ENCODE measurements around the gene CAPG.
A peak's percentile ranks its signal among the peaks of the same experiment; 100 is the strongest.
"Not testable (repeated sequence)": the region's sequence is repeated elsewhere in the genome, so short reads cannot be mapped to it uniquely, and the experiment has no call there.

CAPG gene, protein sequence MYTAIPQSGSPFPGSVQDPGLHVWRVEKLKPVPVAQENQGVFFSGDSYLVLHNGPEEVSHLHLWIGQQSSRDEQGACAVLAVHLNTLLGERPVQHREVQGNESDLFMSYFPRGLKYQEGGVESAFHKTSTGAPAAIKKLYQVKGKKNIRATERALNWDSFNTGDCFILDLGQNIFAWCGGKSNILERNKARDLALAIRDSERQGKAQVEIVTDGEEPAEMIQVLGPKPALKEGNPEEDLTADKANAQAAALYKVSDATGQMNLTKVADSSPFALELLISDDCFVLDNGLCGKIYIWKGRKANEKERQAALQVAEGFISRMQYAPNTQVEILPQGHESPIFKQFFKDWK

DNA sequence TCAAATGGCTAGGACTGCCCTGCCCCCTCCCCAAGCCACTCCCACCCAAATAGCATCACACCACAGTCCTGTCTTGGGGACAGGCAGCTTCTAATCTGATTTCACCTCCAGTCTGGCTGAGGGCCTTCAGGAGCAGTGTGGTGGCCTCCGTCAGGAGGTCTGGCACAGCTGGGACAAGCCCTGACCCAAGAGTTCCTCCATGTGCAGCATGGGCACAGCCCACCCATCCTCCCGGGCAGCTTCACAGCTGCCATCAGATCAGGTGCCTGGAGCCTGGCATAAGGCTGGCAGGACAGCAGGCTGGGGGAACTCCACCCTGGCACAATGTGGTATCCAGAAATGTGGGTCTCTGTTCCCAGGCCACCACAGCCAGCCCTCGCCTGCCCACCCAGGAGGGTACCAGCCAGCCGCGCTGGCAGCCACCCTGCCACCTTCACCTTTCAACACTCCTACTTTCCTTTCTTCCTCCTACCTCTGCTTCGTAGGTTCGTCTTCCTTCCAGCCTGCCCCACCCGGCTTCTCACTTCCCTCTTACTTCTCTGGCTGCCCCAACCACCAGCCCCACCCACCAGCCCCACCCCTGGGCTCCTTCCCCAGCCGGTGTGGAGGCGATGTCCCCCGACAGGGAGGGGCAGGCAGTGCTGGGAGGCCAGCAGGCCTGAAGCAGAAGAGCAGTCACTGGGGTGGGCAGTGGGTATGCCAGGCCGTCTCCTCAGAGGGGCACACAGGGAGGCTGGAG, at the start of gene CAPG:
CAPG (minus strand) TSS at position 522 of the 739 bp plus-strand sequence. CDS start 8,221 bp downstream, outside the sequence.
- peak; percentile 63 to 64 for DNase-seq

DNA sequence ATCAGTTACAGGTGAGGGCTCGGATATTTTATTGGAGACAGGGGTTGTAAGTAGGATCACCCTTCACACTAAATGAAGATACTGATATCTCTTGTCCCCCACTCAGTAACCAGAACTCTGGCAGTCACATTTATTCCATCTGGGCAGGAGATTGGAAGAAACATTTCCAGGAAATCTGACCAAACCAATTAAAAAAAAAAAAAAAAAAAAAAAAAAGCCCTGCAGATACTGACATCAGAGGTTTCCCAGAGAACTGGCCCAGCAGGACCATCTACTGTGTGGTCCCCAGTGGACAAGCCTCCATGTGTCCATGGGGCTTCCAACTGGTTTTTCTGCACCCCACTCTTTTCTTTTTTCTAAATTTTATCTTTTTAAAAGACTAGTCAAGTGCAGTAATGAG, 49.6 kb upstream of the CAPG start:
- DNase-seq, result no peak

DNA sequence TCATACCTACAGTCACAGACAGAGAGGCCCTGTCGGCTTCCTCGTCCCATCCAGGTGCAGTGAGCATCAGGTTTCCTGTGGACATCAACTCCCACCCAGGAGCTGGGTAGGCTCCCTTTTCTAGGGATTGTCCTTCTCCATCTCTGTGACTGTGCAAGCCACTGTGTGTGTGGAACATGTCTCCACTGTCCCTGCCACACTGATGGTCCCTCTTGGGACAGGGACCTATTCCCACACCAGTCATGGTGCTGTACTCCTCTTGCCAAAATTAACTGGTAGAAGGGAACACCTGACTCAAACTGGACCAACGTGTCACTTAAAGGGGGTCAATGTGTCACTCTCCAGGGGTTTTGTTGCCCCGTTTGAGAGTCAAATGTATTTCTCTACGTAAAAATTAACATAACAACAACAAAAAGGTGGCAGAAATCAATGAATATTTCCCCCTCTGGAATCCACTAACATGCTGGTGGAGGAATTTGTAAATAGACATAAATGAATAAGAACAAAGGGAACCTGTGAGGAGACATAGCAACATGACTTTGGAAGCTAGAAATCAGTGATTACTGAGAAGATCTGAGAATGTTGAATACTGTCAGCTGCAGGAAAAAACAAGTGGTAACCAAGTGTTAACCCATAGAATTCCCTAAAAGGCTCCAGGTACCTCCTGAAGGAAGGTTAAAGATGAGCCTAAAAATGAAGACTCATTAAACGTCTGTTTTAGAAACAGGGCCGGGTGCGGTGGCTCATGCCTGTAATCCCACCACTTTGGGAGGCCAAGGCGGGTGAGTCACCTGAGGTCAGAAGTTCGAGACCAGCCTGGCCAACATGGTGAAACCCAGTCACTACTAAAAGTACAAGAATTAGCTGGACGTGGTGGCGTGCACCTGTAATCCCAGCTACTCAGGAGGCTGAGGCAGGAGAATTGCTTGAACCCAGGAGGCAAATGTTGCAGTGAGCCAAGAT, 48.7 kb upstream of the CAPG start:
- no peak for DNase-seq

DNA sequence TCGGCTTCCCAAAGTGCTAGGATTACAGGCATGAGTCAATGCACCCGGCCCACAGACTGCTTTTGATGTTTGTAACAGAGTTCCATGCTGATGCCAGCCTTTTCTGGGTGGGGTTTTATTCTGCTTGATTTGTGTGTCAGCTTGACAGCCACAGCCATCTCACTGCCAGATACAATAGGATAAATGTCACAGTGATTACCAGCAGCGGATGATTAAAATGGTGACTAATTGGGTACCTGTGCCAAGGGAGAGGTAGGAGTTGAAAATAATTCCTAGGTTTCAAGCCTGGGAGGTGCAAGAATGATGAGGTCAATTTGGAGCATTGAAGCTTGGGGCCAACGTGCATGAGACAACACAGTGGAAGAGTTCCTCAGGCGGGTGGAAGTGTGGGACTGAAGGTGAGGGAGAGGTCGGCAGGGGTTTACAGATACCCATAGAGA, 47.7 kb upstream of the CAPG start:
- no peak for DNase-seq

DNA sequence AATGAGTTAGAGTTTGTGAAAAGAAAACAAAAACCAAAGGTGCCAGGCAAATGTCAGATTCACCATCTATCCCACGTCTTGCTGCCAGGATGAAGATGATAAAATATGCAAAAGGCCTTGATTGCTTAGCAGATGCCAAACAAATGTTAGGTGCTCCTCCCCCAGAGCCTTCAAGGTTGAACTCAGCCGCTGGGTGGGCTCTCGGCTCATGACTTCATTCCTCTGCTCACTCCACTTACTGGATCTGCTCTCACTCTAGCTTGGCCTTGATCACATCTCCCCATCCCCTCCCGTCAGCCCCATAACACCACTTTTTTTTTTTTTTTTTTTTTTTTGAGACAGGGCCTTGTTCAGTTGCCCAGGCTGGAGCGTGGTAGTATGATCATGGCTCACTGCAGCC, 46.9 kb upstream of the CAPG start:
- no peak for DNase-seq

DNA sequence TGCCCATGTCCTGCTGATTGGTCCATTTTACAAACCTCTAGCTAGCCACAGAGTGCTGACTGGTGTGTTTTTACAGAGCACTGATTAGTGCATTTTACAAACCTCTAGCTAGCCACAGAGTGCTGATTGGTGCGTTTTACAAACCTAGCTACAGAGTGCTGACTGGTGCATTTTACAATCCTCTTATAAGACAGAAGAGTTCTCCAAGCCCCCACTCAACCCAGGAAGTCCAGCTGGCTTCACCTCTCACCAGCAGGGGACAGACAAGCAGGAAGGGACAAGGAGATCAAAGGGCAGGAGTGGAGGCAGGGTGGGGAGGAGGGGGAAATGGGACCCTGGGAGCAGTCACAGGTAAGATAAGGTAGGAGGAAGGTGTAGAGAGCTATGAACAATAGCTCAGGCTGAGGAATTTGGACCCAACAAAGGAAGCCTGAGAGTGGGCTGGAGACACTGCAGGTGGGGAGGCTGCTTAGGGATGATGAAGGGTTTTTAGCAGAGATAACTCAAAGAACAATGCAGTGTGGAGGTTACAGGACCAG, 45.5 kb upstream of the CAPG start:
- DNase-seq, result no peak

DNA sequence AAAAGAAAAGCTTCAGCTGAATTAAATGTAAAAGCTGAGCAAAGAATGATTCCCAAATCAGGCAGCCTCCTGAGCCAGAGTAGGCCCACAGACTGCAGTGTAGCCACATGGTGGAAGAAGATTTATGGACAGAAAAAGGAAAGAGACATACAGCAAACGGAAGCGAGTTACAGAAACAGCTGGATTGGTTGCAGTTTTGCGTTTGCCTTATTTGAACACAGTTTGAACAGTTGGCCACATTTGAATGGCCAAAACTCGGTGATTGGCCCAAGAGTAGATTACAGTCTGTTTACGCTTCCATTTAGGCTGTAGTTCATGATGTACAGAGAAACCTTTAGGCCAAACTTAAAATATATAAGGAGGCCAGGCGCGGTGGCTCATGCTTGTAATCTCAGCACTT, 43.4 kb upstream of the CAPG start:
- DNase-seq, result no peak

DNA sequence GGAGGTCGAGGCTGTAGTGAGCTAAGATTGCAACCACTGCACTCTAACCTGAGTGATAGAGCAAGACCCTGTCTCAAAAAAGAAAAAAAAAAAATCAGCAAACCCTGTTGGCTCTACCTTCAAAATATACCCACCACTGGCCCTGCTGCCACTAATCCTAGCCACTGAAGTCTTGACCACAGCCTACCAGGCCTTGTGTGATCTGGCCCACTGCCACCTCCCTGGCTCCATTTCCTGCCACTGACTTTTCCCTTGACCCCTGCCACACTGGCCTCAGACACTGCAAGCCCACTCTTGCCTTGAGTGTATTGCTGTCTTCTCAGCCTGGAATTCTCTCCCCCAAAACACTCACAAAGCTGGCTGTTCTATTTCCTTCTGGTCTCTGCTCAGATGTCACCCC, 42.1 kb upstream of the CAPG start:
- DNase-seq, result no peak

DNA sequence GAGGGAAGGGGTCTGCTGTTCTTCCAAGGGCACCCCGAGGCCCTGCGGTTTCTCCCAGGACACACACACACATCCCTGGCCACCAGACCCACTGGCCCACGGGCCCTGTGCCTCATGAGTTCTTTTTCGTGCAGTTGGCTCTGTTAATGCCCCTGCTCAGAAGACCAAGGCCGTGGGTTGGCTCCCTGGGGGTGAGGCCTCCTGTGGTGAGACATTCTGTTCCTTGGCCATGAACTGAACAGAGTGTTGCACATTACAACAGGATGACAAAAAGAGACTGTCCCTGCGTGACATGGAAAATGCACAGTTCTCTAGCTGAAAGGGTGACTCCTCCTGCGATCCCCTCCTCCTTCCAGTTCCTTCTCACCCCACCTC, 39.0 kb upstream of the CAPG start:
- no peak for DNase-seq

DNA sequence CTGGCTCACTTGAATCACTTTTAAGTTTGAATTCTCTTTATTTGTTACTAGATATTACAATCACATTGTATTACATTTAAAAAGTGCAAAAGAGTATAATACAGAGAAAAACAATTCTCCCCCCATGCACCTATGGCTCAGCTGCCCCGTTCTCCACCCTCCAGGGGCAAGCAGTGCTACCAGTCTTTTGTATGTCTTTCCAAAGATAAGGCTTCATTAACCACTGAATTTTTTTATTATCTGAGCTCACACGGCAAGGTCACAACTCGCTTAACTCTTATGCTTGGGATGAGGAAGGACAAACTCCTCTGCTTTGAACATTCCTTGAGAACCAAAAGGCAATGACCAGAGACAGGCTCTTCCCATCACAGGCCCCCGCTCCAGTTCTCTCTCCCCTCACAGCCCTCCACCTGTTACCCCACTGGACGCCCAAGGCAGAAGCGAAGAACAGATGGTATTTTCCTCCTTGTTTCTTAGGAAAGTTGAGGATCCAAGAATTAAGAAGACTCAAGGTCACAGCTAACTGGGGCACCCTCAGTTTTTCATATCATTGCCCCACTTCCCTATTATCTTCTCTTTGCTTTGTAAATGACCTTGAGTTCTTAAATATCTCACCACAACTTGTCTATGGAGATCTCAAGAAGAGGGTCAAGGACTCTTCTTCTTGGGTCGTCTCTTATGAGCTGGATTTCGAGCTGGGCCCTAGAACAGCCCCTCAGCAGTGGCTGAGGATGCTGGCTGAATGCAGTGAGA, 38.5 kb upstream of the CAPG start:
- no peak for DNase-seq

DNA sequence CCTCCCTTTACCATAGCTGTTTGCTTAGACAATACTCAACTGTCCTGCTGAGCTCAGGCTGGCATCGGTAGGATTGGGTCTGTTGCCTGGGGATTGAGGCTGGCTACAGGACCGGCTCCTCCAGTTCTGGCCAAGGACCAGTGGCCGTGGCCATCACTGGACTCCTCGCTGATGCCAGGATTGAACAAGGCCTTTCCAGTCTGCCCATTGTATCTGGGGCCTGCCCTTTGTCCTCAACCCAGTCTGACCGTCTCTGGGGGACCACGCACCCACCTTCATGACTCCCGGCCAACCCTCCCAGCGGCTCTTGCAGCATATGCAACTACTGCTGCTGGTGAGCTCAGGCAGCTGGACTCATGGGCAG, 37.0 kb upstream of the CAPG start:
- no peak for DNase-seq

DNA sequence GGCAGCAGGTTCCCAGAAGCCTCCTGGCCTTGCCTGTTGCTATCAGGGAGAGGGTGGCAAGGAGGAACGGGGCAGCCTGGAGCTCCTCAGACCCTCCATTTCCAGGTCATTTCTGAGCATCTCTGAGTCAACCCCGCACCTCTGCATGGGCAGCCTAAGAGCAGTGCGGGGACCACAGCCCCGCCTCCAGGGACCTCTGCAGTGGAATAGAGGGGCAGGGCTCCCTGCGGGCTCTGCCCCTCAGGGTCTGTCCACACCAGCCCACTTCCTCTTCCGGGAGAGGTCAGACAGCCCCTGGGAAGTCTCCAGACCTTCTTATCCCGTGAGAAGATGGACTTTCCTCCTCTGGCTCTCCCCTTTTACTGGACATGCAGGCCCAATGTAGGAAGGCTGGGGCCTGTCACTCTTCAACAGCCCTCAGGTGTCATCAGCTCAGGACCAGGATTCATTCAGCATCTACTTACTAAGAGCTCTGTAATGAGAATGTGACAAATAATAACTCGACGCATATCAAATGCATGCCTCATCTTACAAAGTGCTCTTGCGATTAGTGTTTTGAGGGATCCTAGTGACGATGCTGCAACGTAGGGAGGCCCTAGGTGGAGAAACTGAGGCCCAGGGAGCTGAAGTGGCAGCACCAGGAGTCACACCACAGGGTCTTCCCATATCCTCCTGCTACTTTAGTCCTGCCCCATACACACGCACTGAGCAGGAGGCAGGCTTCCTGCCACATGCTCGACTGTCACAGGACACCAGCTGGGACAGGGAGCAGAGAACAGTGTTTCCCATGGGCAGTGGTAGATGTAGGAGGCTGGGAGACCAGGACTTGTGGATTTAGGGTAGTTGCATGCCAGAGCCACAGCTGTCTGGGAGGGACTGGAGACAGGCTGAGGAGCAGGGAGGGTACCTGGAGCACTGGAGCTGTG, 36.4 kb upstream of the CAPG start:
- no peak for DNase-seq

DNA sequence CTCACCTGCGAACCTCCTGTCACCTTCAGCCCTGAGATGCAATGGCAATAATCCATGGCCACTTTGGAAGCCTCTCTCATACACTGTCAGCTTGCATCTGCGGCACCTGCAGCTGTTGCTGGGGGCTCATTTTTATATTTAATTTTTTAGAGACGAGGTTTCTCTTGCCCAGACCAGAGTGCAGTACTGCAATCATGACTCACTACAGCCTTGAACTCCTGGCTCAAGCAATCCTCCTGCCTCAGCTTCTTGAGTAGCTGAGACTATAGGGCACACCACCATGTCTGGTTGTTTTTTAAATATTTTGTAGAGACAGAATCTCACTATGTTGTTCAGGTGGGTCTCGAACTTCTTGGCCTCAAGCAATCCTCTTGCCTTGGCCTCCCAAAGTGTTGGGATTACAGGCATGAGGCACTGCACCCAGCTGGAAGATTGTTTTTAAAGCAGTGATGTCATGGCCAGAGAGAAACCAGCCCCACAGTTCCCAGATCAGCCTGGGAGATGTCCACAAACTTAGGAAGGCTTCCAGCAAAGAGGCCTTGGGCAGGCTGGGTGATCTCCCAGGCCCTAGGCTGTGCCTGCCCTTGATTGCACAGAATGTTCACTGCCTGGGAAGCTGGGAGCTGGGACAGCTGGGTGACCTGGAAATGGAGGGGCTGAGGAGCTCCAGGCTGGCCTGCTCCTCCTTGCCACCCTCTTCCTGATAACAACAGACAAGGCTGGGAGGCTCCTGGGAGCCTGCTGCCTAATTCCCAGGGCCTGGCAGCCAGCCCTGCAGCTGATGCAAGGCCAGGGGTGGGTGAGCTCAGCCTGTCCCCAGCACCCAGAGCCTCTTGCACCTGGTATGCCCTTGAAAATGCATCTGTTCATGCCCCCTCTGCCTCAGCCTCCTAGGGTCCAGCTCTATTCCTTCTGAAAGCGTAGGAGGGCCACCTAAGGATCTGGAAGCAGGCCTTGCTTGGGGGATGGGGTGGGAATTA, 35.4 kb upstream of the CAPG start:
- no peak for DNase-seq

DNA sequence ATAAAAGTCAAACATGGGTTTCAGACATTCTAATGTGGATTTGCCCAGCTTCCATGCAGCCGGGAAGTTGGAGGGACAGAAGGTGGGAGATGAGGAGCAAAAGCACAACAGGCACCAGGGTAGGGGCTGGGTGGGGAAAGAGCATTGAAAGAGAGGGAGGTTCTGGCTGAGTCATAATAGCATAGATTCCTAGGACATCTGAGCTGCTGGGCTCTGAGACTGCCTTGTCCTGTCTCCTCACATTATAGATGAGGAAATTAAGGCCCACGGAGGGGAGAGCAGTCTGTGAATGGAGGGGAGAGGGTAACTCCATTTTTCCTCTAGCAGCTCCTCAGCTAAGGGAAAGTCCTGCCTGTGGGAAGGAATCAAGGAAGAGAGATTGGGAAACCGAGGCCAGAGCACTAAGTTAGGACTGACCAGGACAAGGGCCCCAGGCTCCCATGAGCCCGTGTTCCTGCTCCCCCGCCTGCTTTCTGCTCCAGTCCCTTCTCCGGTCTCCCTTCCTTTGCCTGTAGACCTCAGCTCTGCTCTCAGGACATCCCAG, 34.5 kb upstream of the CAPG start:
- DNase-seq, result no peak

DNA sequence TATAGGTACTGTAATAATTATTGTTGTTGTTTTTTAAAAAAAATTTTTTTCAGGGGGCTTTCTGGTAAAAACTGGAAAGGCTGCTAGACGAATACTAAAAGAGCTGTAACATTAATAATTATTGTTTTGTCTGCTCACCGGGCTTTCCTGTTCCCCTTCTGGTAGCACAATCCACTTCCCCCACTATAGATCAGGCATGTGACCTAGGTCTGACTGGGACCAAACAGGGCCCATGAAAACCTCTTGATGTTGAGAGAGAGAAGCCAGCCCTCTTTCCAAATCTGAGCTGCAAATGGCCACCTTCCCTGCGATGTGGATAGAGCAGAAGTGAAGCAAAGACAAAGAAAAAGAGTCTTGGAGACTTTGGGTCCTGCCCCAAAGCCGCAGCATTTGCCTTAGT, 31.7 kb upstream of the CAPG start:
- no peak for DNase-seq

DNA sequence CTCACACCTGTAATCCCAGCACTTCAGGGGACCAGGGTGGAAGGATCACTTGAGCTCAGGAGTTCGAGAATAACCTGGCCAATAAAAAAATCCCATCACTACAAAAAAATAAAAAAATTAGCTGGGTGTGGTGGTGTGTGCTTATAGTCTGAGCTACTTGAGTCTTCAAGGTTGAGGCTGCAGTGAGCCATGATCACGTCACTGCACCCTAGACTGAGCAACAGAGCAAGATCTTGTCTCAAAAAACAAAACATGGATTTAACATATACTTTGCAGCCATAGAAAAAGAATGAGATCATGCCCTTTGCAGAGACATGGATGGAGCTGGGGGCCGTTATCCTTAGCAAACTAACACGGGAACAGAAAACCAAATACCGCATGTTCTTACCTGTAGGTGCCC, 30.6 kb upstream of the CAPG start:
- no peak for DNase-seq

DNA sequence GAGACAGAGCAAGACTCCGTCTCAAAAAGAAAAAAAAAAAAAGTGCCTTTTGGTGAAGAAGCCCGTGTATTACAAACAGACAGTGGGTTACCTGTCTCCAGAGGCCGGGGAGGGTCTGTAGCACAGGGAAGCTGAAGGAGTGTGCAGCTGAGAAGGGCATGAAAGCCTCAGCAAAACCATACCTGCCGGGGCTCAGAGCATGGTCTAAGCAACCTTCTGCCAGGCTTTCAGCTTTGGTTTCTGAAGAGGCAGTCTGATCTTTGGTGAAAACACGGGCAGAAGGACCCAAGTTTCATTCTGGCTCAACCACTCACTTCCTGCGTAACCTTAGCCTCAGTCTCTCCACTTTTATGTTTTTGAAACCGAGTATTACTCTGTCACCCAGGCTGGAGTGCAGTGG, 29.8 kb upstream of the CAPG start:
- peak; percentile 23 to 35 for DNase-seq

DNA sequence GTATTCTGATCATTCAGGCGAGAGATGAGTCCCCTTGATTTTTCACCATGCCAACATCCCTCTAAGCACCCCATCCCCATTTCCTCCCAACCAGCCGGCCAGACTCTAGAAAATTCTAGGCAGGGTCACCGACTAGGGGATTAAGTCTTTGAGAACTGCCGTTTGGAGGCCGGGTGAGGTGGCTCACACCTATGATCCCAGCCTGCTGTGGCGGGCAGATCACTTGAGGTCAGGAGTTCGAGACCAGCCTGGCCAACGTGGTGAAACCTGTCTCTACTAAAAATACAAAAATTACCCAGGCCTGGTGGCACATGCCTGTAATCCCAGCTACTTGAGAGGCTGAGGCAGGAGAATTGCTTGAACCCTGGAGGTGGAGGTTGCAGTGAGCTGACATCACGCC, 29.4 kb upstream of the CAPG start:
- DNase-seq, result not testable (repeated sequence)

DNA sequence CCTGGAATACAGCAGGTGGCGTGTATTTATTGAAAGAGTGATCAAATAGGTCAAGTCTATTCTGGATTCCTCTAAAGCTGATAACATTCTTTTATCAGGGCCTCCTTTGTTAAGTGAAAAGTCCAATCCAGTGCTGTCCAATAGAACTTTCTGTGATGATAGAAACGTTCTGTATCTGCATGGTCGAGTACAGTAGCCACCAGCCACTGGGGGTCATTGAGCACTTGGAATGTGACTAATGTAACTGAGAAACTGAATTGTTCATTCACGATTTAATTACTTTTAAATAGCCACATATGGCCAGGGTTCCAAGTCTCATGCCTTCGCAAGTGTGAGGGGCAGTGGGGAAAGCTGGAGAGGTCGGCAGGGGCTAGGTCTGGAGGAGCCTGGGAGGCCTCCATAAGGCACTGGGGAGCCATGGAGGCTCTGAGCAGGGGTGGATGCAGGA, 28.9 kb upstream of the CAPG start:
- DNase-seq, result no peak

All from activated CD4-positive, alpha-beta T cell treated with anti-CD3 and anti-CD28 coated beads, Interleukin-2, amount 50 U/mL, for 48 hours (primary cell).